Activated naive CD8-positive, alpha-beta T cell treated with anti-CD3 and anti-CD28 coated beads, Interleukin-2, amount 10 ng/mL, durations not matched to agents 7 days and 5 days (primary cell): ENCODE data around the gene ATP8B3. TPM values are rescaled to one million over a fixed set of nuclear protein-coding genes. Genes with fewer than 3 reads are reported as not detected.

Experiments
- ATAC-seq: fragments of 150-1000 bp; cut with Tn5 transposase; one replicate; pipeline ENCODE4 v1.10.0; 2021; ENCODE audit warnings: low read depth, moderate library complexity
- POLR2A ChIA-PET: fragments of 350-600 bp; sonication (Branson Sonifier 250); formaldehyde crosslinking; loops from one replicate; lab custom pipeline; 2021; ENCODE audit warnings: antibody characterized with exemption; lab: Charles Lee
- DNase-seq: peaks from one replicate; pipeline ENCODE4 v3.0.0; 2021
- H3K27ac Mint-ChIP-seq: one replicate; pipeline ENCODE4 v1.8.0; 2022; ENCODE audit warnings: mild to moderate bottlenecking, mixed read lengths
- H3K27me3 Mint-ChIP-seq: one replicate; pipeline ENCODE4 v1.8.0; 2022; ENCODE audit warnings: mild to moderate bottlenecking, moderate library complexity, mixed read lengths
- H3K36me3 Mint-ChIP-seq: one replicate; pipeline ENCODE4 v1.8.0; 2021; ENCODE audit warnings: mild to moderate bottlenecking, mixed read lengths
- H3K4me1 Mint-ChIP-seq: one replicate; pipeline ENCODE4 v1.8.0; 2021; ENCODE audit warnings: mixed read lengths
- H3K4me3 Mint-ChIP-seq: one replicate; pipeline ENCODE4 v1.8.0; 2022; ENCODE audit warnings: mild to moderate bottlenecking, moderate library complexity, mixed read lengths
- H3K9me3 Mint-ChIP-seq: one replicate; pipeline ENCODE4 v1.8.0; 2021; ENCODE audit warnings: mixed read lengths
- total RNA-seq, 2 experiments: library from RNA; stranded (reverse); gene quantifications; one replicate each; pipeline ENCODE4 v1.2.3, GENCODE V29; 2021

ATP8B3 gene
- total RNA-seq, 2 experiments from 2014 or later, result 17.0 to 18.6 TPM

- Mint-ChIP-seq H3K4me3 (no peak overlapping the region), H3K27me3 (no peaks in the 10 kb centered on the region), H3K27ac (no peak overlapping the region), H3K4me1 (no peaks in the 10 kb centered on the region), H3K36me3 (peaks cover 5% of the 10 kb centered on the region), H3K9me3 (no peaks in the 10 kb centered on the region)
- ATAC-seq (no peak), DNase-seq (no peak)
- POLR2A ChIA-PET, result no interaction called here
These were observed 11.6 kb upstream of the ATP8B3 start for GRCh38 chr19:1823539-1824251.

- DNase-seq (no peak), ATAC-seq (no peak)
- Mint-ChIP-seq H3K4me3 (no peak overlapping the region), H3K27me3 (no peaks in the 10 kb centered on the region), H3K9me3 (no peaks in the 10 kb centered on the region), H3K27ac (no peak overlapping the region), H3K36me3 (peaks cover 5% of the 10 kb centered on the region), H3K4me1 (no peaks in the 10 kb centered on the region)
- POLR2A ChIA-PET, result no interaction called here
These were observed 10.9 kb upstream of the ATP8B3 start for GRCh38 chr19:1823020-1823419.

DNA sequence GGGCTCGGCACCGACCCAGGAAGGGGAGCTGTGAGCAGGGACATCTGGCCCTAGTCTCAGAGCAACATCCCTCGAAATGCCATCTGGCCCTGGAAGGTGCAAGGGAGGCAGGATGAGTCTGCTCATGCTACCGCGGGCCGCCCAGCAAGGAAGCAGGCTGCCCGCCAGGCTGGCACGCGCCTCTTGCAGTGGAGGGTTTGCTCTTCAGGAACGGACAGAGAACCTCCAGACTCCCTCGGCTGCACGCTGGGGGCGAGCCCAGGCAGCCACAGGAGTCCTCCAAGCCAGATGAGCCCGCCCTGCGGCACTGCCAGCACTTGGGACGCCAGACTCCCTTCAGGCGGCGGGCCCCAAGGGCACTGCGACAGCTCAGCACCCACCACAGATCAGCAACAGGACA lies 10.1 kb upstream of the ATP8B3 start:
- DNase-seq (no peak), ATAC-seq (no peak)
- H3K9me3 Mint-ChIP-seq, result no peaks in the 10 kb centered on the region
- H3K36me3 Mint-ChIP-seq, result peaks cover 5% of the 10 kb centered on the region
- H3K27me3 Mint-ChIP-seq, result no peaks in the 10 kb centered on the region
- no peak overlapping the region for H3K4me3 Mint-ChIP-seq
- POLR2A ChIA-PET, result no interaction called here
- H3K27ac Mint-ChIP-seq, result no peak overlapping the region
- H3K4me1 Mint-ChIP-seq, result no peaks in the 10 kb centered on the region

- no peak for ATAC-seq
- Mint-ChIP-seq H3K27me3 (no peaks in the 10 kb centered on the region), H3K4me1 (peaks cover 2% of the 10 kb centered on the region), H3K9me3 (no peaks in the 10 kb centered on the region), H3K4me3 (no peak overlapping the region), H3K36me3 (peaks cover 3% of the 10 kb centered on the region), H3K27ac (no peak overlapping the region)
- POLR2A ChIA-PET, result no interaction called here
- DNase-seq, result no peak
These were observed 7.5 kb upstream of the ATP8B3 start for GRCh38 chr19:1819341-1820255.

DNA sequence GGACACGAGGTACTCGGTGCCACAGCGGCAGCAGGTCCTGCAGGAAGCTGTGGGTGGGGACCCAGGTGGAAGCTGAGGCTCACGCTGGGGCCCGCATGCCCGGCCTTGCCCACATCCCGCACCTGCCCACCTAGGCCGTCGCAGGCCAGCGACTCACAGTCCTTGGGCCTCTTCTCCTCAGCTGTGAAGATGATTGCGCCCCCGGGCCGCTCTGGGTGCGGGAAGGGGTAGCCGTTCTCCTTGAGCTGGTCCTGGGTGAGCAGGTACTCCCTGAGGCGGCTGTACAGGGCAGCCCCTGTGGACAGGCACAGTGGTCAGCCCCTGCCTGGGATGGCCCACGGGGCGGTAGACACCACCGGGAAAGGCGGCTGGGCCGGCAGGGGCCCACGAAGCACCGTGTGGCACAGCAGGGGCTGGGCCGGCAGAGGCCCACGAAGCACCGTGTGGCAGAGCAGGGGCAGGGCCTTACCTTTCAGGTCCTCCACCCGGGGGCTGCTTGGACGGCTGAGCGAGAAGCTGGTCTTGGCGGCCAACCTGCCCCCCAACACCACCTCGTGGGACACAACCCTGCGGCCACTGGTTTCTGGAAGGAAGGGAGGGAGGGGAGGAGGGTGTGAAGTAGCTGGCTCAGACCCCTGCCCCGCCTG lies 6.6 kb upstream of the ATP8B3 start:
- POLR2A ChIA-PET, result no interaction called here
- no peaks in the 10 kb centered on the region for H3K9me3 Mint-ChIP-seq
- no peak overlapping the region for H3K27ac Mint-ChIP-seq
- H3K36me3 Mint-ChIP-seq, result peaks cover 3% of the 10 kb centered on the region
- peaks cover 2% of the 10 kb centered on the region for H3K4me1 Mint-ChIP-seq
- no peak for DNase-seq
- no peaks in the 10 kb centered on the region for H3K27me3 Mint-ChIP-seq
- no peak overlapping the region for H3K4me3 Mint-ChIP-seq
- ATAC-seq, result no peak

- POLR2A ChIA-PET, result no interaction called here
- Mint-ChIP-seq H3K4me1 (peaks cover 9% of the 10 kb centered on the region), H3K36me3 (peaks cover 3% of the 10 kb centered on the region), H3K4me3 (no peak overlapping the region), H3K27me3 (no peaks in the 10 kb centered on the region), H3K27ac (no peak overlapping the region), H3K9me3 (no peaks in the 10 kb centered on the region)
- ATAC-seq (no peak), DNase-seq (no peak)
These were observed 5.6 kb upstream of the ATP8B3 start for GRCh38 chr19:1817553-1818179.

DNA sequence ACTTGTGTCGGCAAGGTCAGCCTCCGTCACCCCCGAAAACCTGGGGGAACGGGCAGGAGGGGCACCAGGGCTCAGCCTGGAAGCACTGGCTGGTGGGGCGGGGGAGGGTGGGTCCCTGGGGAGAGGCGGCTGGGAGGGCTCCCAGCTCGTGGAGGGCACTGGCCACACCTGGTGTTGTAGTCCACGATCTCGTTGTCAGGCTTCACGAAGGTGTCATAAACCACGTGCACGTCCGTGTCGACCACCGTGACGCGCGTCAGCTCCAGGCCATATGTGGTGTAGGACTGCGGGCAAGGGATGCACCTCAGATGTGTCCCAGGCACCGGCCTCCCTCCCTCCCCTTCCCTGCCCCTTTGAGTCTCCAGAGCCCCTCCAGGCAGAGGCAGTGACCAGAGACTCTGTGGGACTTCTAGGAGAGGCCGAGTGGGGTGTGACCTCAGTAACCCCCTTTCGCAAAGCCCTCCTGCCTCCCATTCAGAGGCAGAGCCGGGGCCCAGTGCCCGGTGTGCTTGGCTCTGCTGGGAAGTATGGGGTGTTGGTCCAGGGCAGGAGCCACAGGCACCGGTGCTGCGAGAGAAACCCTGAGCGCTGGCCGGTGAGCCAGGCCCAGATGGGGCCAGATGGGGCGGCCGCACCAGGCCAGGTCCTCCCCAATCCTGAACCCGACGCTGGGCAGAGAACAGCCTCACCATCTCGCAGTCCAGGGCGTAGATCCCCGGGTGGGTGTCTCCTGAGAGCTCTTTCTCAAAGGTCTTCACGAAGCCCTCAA lies 4.6 kb upstream of the ATP8B3 start:
- H3K4me1 Mint-ChIP-seq, result peaks cover 10% of the 10 kb centered on the region
- no peaks in the 10 kb centered on the region for H3K9me3 Mint-ChIP-seq
- no peak overlapping the region for H3K4me3 Mint-ChIP-seq
- no peak overlapping the region for H3K27ac Mint-ChIP-seq
- ATAC-seq (no peak), DNase-seq (no peak)
- no peaks in the 10 kb centered on the region for H3K27me3 Mint-ChIP-seq
- POLR2A ChIA-PET, result interaction anchor here (0.5 kb wide), 1 partner anchor 250 kb away, joined by 3 read pairs; no protein-coding TSS in a partner anchor
- H3K36me3 Mint-ChIP-seq, result peaks cover 3% of the 10 kb centered on the region

GRCh38 chr19:1815605-1816529 lies 3.8 kb upstream of the ATP8B3 start:
- Mint-ChIP-seq H3K9me3 (no peaks in the 10 kb centered on the region), H3K4me1 (peaks cover 13% of the 10 kb centered on the region), H3K36me3 (peaks cover 3% of the 10 kb centered on the region), H3K4me3 (no peak overlapping the region), H3K27me3 (no peaks in the 10 kb centered on the region), H3K27ac (no peak overlapping the region)
- ATAC-seq, result no peak
- POLR2A ChIA-PET, result interaction anchor here (0.5 kb wide), 1 partner anchor 251 kb away, joined by 3 read pairs; no protein-coding TSS in a partner anchor
- DNase-seq, result no peak

- H3K27ac Mint-ChIP-seq, result no peak overlapping the region
- POLR2A ChIA-PET, result interaction anchor here (0.5 kb wide), 1 partner anchor 24 kb away, joined by 3 read pairs; no protein-coding TSS in a partner anchor
- DNase-seq (no peak), ATAC-seq (no peak)
- no peaks in the 10 kb centered on the region for H3K36me3 Mint-ChIP-seq
- H3K27me3 Mint-ChIP-seq, result no peaks in the 10 kb centered on the region
- peaks cover 13% of the 10 kb centered on the region for H3K4me1 Mint-ChIP-seq
- no peaks in the 10 kb centered on the region for H3K9me3 Mint-ChIP-seq
- H3K4me3 Mint-ChIP-seq, result no peak overlapping the region
These were observed 2.9 kb upstream of the ATP8B3 start for GRCh38 chr19:1814833-1815604.

- ATAC-seq (no peak), DNase-seq (no peak)
- POLR2A ChIA-PET, result interaction anchor here (0.5 kb wide), 1 partner anchor 24 kb away, joined by 3 read pairs; no protein-coding TSS in a partner anchor
- Mint-ChIP-seq H3K9me3 (no peaks in the 10 kb centered on the region), H3K27ac (peak overlapping the region; percentile 38), H3K27me3 (no peaks in the 10 kb centered on the region), H3K36me3 (no peaks in the 10 kb centered on the region), H3K4me1 (peaks cover 13% of the 10 kb centered on the region), H3K4me3 (no peak overlapping the region)
These were observed 2.3 kb upstream of the ATP8B3 start for GRCh38 chr19:1814391-1814790.
